H9 (cell line): Measurements from ENCODE around the gene AGT. TPM values are rescaled to one million over a fixed set of nuclear protein-coding genes. Genes with fewer than 3 reads are reported as not detected.

Source experiments
- DNase-seq: peaks from one replicate; pipeline ENCODE4 v3.0.0-alpha.2; 2017
- H2AFZ ChIP-seq: one replicate; pipeline ENCODE4 v1.6.1; 2013; ENCODE audit warnings: mild to moderate bottlenecking, low read length, control low read depth, moderate library complexity
- H2AK5ac ChIP-seq: 2 replicates; pipeline ENCODE4 v1.6.1; 2013; ENCODE audit warnings: low read length, control low read depth, mixed read lengths; ENCODE audit not compliant: insufficient read length
- H2BK120ac ChIP-seq: one replicate; pipeline ENCODE4 v1.6.1; 2013; ENCODE audit warnings: low read depth, mild to moderate bottlenecking, low read length, control low read depth, inconsistent platforms; ENCODE audit not compliant: poor library complexity, severe bottlenecking
- H2BK12ac ChIP-seq: 2 replicates; pipeline ENCODE4 v1.6.1; 2013; ENCODE audit warnings: low read length, control low read depth, mixed read lengths, low read depth; ENCODE audit not compliant: insufficient read length
- H2BK15ac ChIP-seq: 2 replicates; pipeline ENCODE4 v1.6.1; 2013; ENCODE audit warnings: low read depth, low read length, control low read depth
- H2BK20ac ChIP-seq: one replicate; pipeline ENCODE4 v1.6.1; 2013; ENCODE audit warnings: low read depth, mild to moderate bottlenecking, low read length, control low read depth, inconsistent platforms; ENCODE audit not compliant: poor library complexity, severe bottlenecking
- H2BK5ac ChIP-seq: 2 replicates; pipeline ENCODE4 v1.6.1; 2013; ENCODE audit warnings: low read length, control low read depth, mixed read lengths; ENCODE audit not compliant: insufficient read length
- H3K14ac ChIP-seq: 2 replicates; pipeline ENCODE4 v1.6.1; 2013; ENCODE audit warnings: low read length, control low read depth; ENCODE audit not compliant: insufficient read depth
- H3K18ac ChIP-seq: 2 replicates; pipeline ENCODE4 v1.6.1; 2013; ENCODE audit warnings: low read depth, mild to moderate bottlenecking, mixed read lengths, low read length, control low read depth; ENCODE audit not compliant: insufficient read length
- H3K23ac ChIP-seq: 2 replicates; pipeline ENCODE4 v1.6.1; 2013; ENCODE audit warnings: low read length, control low read depth, mixed read lengths, low read depth; ENCODE audit not compliant: insufficient read length
- H3K23me2 ChIP-seq: 2 replicates; pipeline ENCODE4 v1.6.1; 2013; ENCODE audit warnings: low read depth, mild to moderate bottlenecking, mixed read lengths, low read length, control low read depth; ENCODE audit not compliant: insufficient read length, poor library complexity, severe bottlenecking
- H3K27ac ChIP-seq: 2 replicates; pipeline ENCODE4 v1.5.1; 2013; ENCODE audit warnings: low read length, control low read depth, mixed read lengths, low read depth; ENCODE audit not compliant: insufficient read length
- H3K27me3 ChIP-seq: 2 replicates; pipeline ENCODE4 v1.6.1; 2013; ENCODE audit warnings: low read length, control low read depth, inconsistent platforms; ENCODE audit not compliant: insufficient read depth
- H3K4ac ChIP-seq: 2 replicates; pipeline ENCODE4 v1.6.1; 2013; ENCODE audit warnings: low read depth, mild to moderate bottlenecking, control low read depth, inconsistent platforms, low read length, moderate library complexity
- H3K4me1 ChIP-seq: 2 replicates; pipeline ENCODE4 v1.6.1; 2013; ENCODE audit warnings: low read length, control low read depth, inconsistent platforms; ENCODE audit not compliant: insufficient read depth
- H3K4me2 ChIP-seq: 2 replicates; pipeline ENCODE4 v1.6.1; 2013; ENCODE audit warnings: low read length, control low read depth, mixed read lengths; ENCODE audit not compliant: insufficient read length, insufficient read depth
- H3K56ac ChIP-seq: 2 replicates; pipeline ENCODE4 v1.6.1; 2013; ENCODE audit warnings: low read depth, mild to moderate bottlenecking, mixed read lengths, low read length, control low read depth; ENCODE audit not compliant: insufficient read length
- H3K79me1 ChIP-seq: 2 replicates; pipeline ENCODE4 v1.6.1; 2013; ENCODE audit warnings: low read depth, mild to moderate bottlenecking, moderate library complexity, low read length, control low read depth, inconsistent platforms; ENCODE audit not compliant: insufficient read depth, poor library complexity, severe bottlenecking
- H3K79me2 ChIP-seq: 2 replicates; pipeline ENCODE4 v1.6.1; 2013; ENCODE audit warnings: low read length, control low read depth, inconsistent platforms; ENCODE audit not compliant: insufficient read depth
- H3K9ac ChIP-seq: 2 replicates; pipeline ENCODE4 v1.6.1; 2013; ENCODE audit warnings: low read length, control low read depth, mixed read lengths; ENCODE audit not compliant: insufficient read length; ENCODE audit errors: extremely low read depth
- H3K9me3 ChIP-seq: one replicate; pipeline ENCODE4 v1.6.1; 2013; ENCODE audit warnings: low read depth, low read length, inconsistent platforms; ENCODE audit not compliant: control insufficient read depth
- H3T11ph ChIP-seq: one replicate; pipeline ENCODE4 v1.6.1; 2013; ENCODE audit warnings: mild to moderate bottlenecking, low read length, control low read depth, inconsistent platforms
- H4K20me1 ChIP-seq: one replicate; pipeline ENCODE4 v1.6.1; 2013; ENCODE audit not compliant: control insufficient read depth, insufficient read length, insufficient read depth
- H4K5ac ChIP-seq: 2 replicates; pipeline ENCODE4 v1.6.1; 2013; ENCODE audit warnings: low read depth, mild to moderate bottlenecking, mixed read lengths, low read length, control low read depth; ENCODE audit not compliant: insufficient read length
- H4K8ac ChIP-seq: replicated peaks from 2 replicates; pipeline ENCODE4 v1.6.1; 2013; ENCODE audit warnings: low read length, control low read depth, mixed read lengths, low read depth; ENCODE audit not compliant: insufficient read length
- H4K91ac ChIP-seq: 2 replicates; pipeline ENCODE4 v1.6.1; 2013; ENCODE audit warnings: low read depth, mild to moderate bottlenecking, moderate library complexity, mixed read lengths, low read length, control low read depth; ENCODE audit not compliant: insufficient read length
- H3K27ac Mint-ChIP-seq, 3 experiments: 2 replicates in 2 of 3; 3 replicates in 1 of 3; pipeline ENCODE4 v1.8.0; 2020 to 2021; ENCODE audit warnings: mixed read lengths in 3 of 3, mild to moderate bottlenecking in 1 of 3, moderate library complexity in 1 of 3
- H3K27me3 Mint-ChIP-seq: 2 replicates; pipeline ENCODE4 v1.8.0; 2021; ENCODE audit warnings: low read depth, mild to moderate bottlenecking, moderate library complexity, mixed read lengths
- H3K36me3 Mint-ChIP-seq, 3 experiments: 2 replicates in 2 of 3; 3 replicates in 1 of 3; pipeline ENCODE4 v1.8.0; 2020 to 2021; ENCODE audit warnings: low read depth in 3 of 3, mixed read lengths in 3 of 3; ENCODE audit not compliant: insufficient read depth in 1 of 3
- H3K4me1 Mint-ChIP-seq, 2 experiments: 2 replicates each; pipeline ENCODE4 v1.8.0; 2020; ENCODE audit warnings: mixed read lengths in 2 of 2
- H3K4me3 Mint-ChIP-seq, 2 experiments: 2 replicates in 1 of 2; 3 replicates in 1 of 2; pipeline ENCODE4 v1.8.0; 2020 to 2021; ENCODE audit warnings: mild to moderate bottlenecking in 2 of 2, mixed read lengths in 2 of 2, moderate library complexity in 1 of 2
- H3K9me3 Mint-ChIP-seq, 2 experiments: 2 replicates in 1 of 2; 3 replicates in 1 of 2; pipeline ENCODE4 v1.8.0; 2020; ENCODE audit warnings: mild to moderate bottlenecking in 2 of 2, mixed read lengths in 2 of 2, moderate library complexity in 1 of 2
- CTCF ChIP-seq: fragments of 200-600 bp; sonication (generic); conservative IDR thresholded peaks from 3 replicates; pipeline ENCODE4 v1.8.0; 2021; ENCODE audit warnings: antibody characterized with exemption, mild to moderate bottlenecking
- WGBS: extraction: QIAGEN DNeasy Blood & Tissue Kit; methylation state at CpG from one replicate; pipeline ENCODE4 v1.1.7; 2013; ENCODE audit warnings: missing lambda C conversion rate, low lambda C conversion rate, mixed read lengths; ENCODE audit not compliant: insufficient read length; ENCODE audit errors: extremely low coverage; 5-methylcytosine and 5-hydroxymethylcytosine counted together
- total RNA-seq: library from RNA; stranded (reverse); gene quantifications from 2 replicates; pipeline ENCODE4 v1.2.1, GENCODE V29; 2021

AGT gene
- total RNA-seq, 1 experiment from 2014 or later: not detected

GRCh38 chr1:230701895-230702768, 11.8 kb downstream of the AGT start:
- Histone ChIP-seq H3K79me1 (no peaks in the 10 kb centered on the region), H3K79me2 (no peaks in the 10 kb centered on the region), H2BK15ac (no peak overlapping the region), H3K18ac (no peak overlapping the region), H3K23me2 (no peaks in the 10 kb centered on the region), H2BK12ac (no peak overlapping the region), H4K91ac (no peak overlapping the region), H4K5ac (no peak overlapping the region), H2AFZ (no peak overlapping the region), H2BK5ac (no peak overlapping the region), H2BK20ac (no peak overlapping the region), H3K9ac (no peak overlapping the region), H4K8ac (no peak overlapping the region), H3K4me1 (no peaks in the 10 kb centered on the region), H4K20me1 (no peaks in the 10 kb centered on the region), H3K27me3 (no peaks in the 10 kb centered on the region), H3K14ac (no peak overlapping the region), H3K9me3 (no peaks in the 10 kb centered on the region), H3K4ac (no peak overlapping the region), H3K4me2 (no peak overlapping the region), H3K27ac (no peak overlapping the region), H3K56ac (no peak overlapping the region), H2AK5ac (no peak overlapping the region), H3K23ac (no peak overlapping the region), H2BK120ac (no peak overlapping the region), H3T11ph (no peak overlapping the region)
- no CpG with 5 or more reads among the region's 19 CpGs for WGBS
- Mint-ChIP-seq H3K9me3 (no peaks in the 10 kb centered on the region), H3K27ac (no peak overlapping the region), H3K27me3 (peaks cover 34% of the 10 kb centered on the region), H3K4me1 (peaks cover 4 to 9% of the 10 kb centered on the region in 2 experiments; a peak in 2 of 4 replicates), H3K4me3 (no peak overlapping the region), H3K36me3 (no peaks in the 10 kb centered on the region)
- DNase-seq: no peak
- TF ChIP-seq CTCF: no peak
